IMR-90 (cell line): ENCODE results near the gene DUS1L. TPM values are rescaled to one million over a fixed set of nuclear protein-coding genes. Genes with fewer than 3 reads are reported as not detected.

Experiments used
- ATAC-seq: fragments of 200-7000 bp; cut with Tn5 transposase; 2 replicates; pipeline ENCODE4 v1.9.1; 2020; ENCODE audit warnings: low read depth, mild to moderate bottlenecking, moderate library complexity
- BruUV-seq: library from RNA; stranded (reverse); fragments of 400-500 nt; replicated peaks from 2 replicates; lab custom pipeline; 2021; lab: Mats Ljungman, UMichigan
- CTCF ChIA-PET: fragments of 300-600 bp; formaldehyde crosslinking; extraction: SDS; loops from one replicate; lab custom pipeline; 2021; ENCODE audit warnings: antibody characterized with exemption; lab: Yijun Ruan, JAX
- POLR2A ChIA-PET: fragments of 300-600 bp; sonication (Branson Sonifier 250); formaldehyde crosslinking; loops from one replicate; lab custom pipeline; 2022; ENCODE audit warnings: antibody characterized with exemption; ENCODE audit not compliant: unreplicated experiment; lab: Charles Lee
- DNase-seq: peaks from one replicate; pipeline ENCODE4 v3.0.0; 2013
- H2AFZ ChIP-seq: replicated peaks from 2 replicates; pipeline ENCODE3; 2013; ENCODE audit warnings: low read length, mild to moderate bottlenecking; ENCODE audit not compliant: poor library complexity
- H2AK5ac ChIP-seq: 2 replicates; pipeline ENCODE4 v1.6.1; 2013; ENCODE audit warnings: low read depth, low read length, inconsistent platforms
- H2AK9ac ChIP-seq: replicated peaks from 2 replicates; pipeline ENCODE3; 2013; ENCODE audit warnings: mild to moderate bottlenecking, low read depth, low read length, moderate library complexity; ENCODE audit not compliant: poor library complexity
- H2BK120ac ChIP-seq: 2 replicates; pipeline ENCODE4 v1.6.1; 2013; ENCODE audit warnings: low read depth, low read length, inconsistent platforms
- H2BK15ac ChIP-seq: 3 replicates; pipeline ENCODE4 v1.6.1; 2013; ENCODE audit warnings: low read depth, low read length, inconsistent platforms
- H2BK20ac ChIP-seq: 2 replicates; pipeline ENCODE4 v1.6.1; 2013; ENCODE audit warnings: low read depth, mild to moderate bottlenecking, inconsistent platforms, low read length, moderate library complexity
- H2BK5ac ChIP-seq: 2 replicates; pipeline ENCODE4 v1.6.1; 2013; ENCODE audit warnings: mild to moderate bottlenecking, low read depth, low read length, inconsistent platforms; ENCODE audit not compliant: poor library complexity, severe bottlenecking
- H3K14ac ChIP-seq: replicated peaks from 2 replicates; pipeline ENCODE4 v1.6.1; 2013; ENCODE audit warnings: low read depth, low read length, inconsistent platforms
- H3K18ac ChIP-seq: 2 replicates; pipeline ENCODE4 v1.6.1; 2013; ENCODE audit warnings: low read depth, low read length, control low read depth
- H3K23ac ChIP-seq: 2 replicates; pipeline ENCODE4 v1.6.1; 2013; ENCODE audit warnings: low read depth, low read length, inconsistent platforms
- H3K27ac ChIP-seq: 2 replicates; pipeline ENCODE4 v1.5.1; 2013; ENCODE audit warnings: mild to moderate bottlenecking, control low read depth, low read length; ENCODE audit not compliant: insufficient read depth
- H3K27me3 ChIP-seq: 2 replicates; pipeline ENCODE4 v1.6.1; 2013; ENCODE audit warnings: low read length; ENCODE audit not compliant: control insufficient read depth, insufficient read depth
- H3K36me3 ChIP-seq: 2 replicates; pipeline ENCODE4 v1.6.1; 2013; ENCODE audit warnings: low read length, mixed read lengths; ENCODE audit not compliant: control insufficient read depth, insufficient read depth
- H3K4ac ChIP-seq: 2 replicates; pipeline ENCODE4 v1.6.1; 2013; ENCODE audit warnings: low read depth, low read length, inconsistent platforms
- H3K4me1 ChIP-seq: 2 replicates; pipeline ENCODE4 v1.6.1; 2013; ENCODE audit warnings: low read length, mixed read lengths; ENCODE audit not compliant: control insufficient read depth, insufficient read depth
- H3K4me2 ChIP-seq: 2 replicates; pipeline ENCODE4 v1.6.1; 2013; ENCODE audit warnings: low read depth, mild to moderate bottlenecking, control low read depth, low read length, moderate library complexity
- H3K4me3 ChIP-seq: 2 replicates; pipeline ENCODE4 v1.5.1; 2013; ENCODE audit warnings: low read depth, mild to moderate bottlenecking, control low read depth, low read length, moderate library complexity; ENCODE audit not compliant: insufficient read depth
- H3K56ac ChIP-seq: 2 replicates; pipeline ENCODE4 v1.6.1; 2013; ENCODE audit warnings: low read length, inconsistent platforms; ENCODE audit not compliant: insufficient read depth; ENCODE audit errors: extremely low read depth
- H3K79me1 ChIP-seq, 2 experiments: 2 replicates each; pipeline ENCODE4 v1.6.1; 2013; ENCODE audit warnings: low read length in 2 of 2, inconsistent platforms in 1 of 2, low read depth in 1 of 2
- H3K9ac ChIP-seq: 2 replicates; pipeline ENCODE4 v1.6.1; 2013; ENCODE audit warnings: low read depth, low read length, control low read depth
- H3K9me1 ChIP-seq: 2 replicates; pipeline ENCODE4 v1.6.1; 2013; ENCODE audit warnings: low read length, inconsistent platforms; ENCODE audit not compliant: insufficient read depth
- H3K9me3 ChIP-seq: 2 replicates; pipeline ENCODE4 v1.6.1; 2013; ENCODE audit warnings: low read length; ENCODE audit not compliant: control insufficient read depth, insufficient read depth
- H4K20me1 ChIP-seq: 2 replicates; pipeline ENCODE4 v1.6.1; 2013; ENCODE audit warnings: low read length, inconsistent platforms; ENCODE audit not compliant: insufficient read depth
- H4K5ac ChIP-seq: 2 replicates; pipeline ENCODE4 v1.6.1; 2013; ENCODE audit warnings: mild to moderate bottlenecking, low read depth, low read length, control low read depth
- H4K8ac ChIP-seq, 2 experiments: 2 replicates each; pipeline ENCODE4 v1.6.1; 2013; ENCODE audit warnings: low read depth in 2 of 2, low read length in 2 of 2, control low read depth in 1 of 2, inconsistent platforms in 1 of 2
- H4K91ac ChIP-seq: 2 replicates; pipeline ENCODE4 v1.6.1; 2013; ENCODE audit warnings: low read depth, low read length, inconsistent platforms; ENCODE audit not compliant: insufficient read depth
- BHLHE40 ChIP-seq: fragments of 150-350 bp; IDR thresholded peaks from 2 replicates; pipeline ENCODE4 v1.6.1; 2016; ENCODE audit warnings: mild to moderate bottlenecking, low read depth, low read length
- CHD1 ChIP-seq: IDR thresholded peaks from 2 replicates; pipeline ENCODE4 v1.6.1; 2012; ENCODE audit warnings: low read depth, low read length, improper control_type of control experiment
- FOS ChIP-seq: fragments of 150-350 bp; IDR thresholded peaks from 2 replicates; pipeline ENCODE4 v1.6.1; 2016; ENCODE audit warnings: low read depth, low read length
- MAFK ChIP-seq: IDR thresholded peaks from 2 replicates; pipeline ENCODE4 v1.6.1; 2012; ENCODE audit warnings: low read depth, low read length, improper control_type of control experiment
- NFE2L2 ChIP-seq: fragments of 150-350 bp; IDR thresholded peaks from 2 replicates; pipeline ENCODE4 v1.6.1; 2016; ENCODE audit warnings: low read depth, mild to moderate bottlenecking, low read length
- POLR2A ChIP-seq: IDR thresholded peaks from 2 replicates; pipeline ENCODE4 v1.6.1; 2012; ENCODE audit warnings: mild to moderate bottlenecking, low read depth, low read length
- RAD21 ChIP-seq: IDR thresholded peaks from 2 replicates; pipeline ENCODE4 v1.6.1; 2012; ENCODE audit warnings: low read length, improper control_type of control experiment
- RFX5 ChIP-seq: IDR thresholded peaks from 2 replicates; pipeline ENCODE4 v1.8.0; 2012; ENCODE audit warnings: low read depth, mild to moderate bottlenecking, low read length, moderate library complexity
- WGBS, 2 experiments: methylation state at CpG; one replicate each; pipeline versions ENCODE4 v1.1.5 to v1.1.7; 2013; ENCODE audit warnings: missing lambda C conversion rate in 2 of 2; ENCODE audit not compliant: insufficient read length in 1 of 2; ENCODE audit errors: extremely low coverage in 2 of 2; 5-methylcytosine and 5-hydroxymethylcytosine counted together
- dilution Hi-C: fragments of 300-500 bp; cut with HindIII; formaldehyde crosslinking; loops from one replicate; pipeline ENCODE4 v1.14.3; 2018; ENCODE audit warnings: low sequenced_read_pairs; ENCODE audit not compliant: unreplicated experiment
- in situ Hi-C: fragments of 300-500 bp; cut with MboI; formaldehyde crosslinking; loops from 3 replicates; pipeline ENCODE4 v1.14.3; 2019; ENCODE audit warnings: low sequenced_read_pairs, inconsistent platforms, mixed read lengths
- intact Hi-C: fragments of 100-400 bp; cut with micrococcal nuclease; formaldehyde crosslinking; loops from 2 replicates; pipeline ENCODE4 v1.10.0; 2022
- polyA plus RNA-seq, 3 experiments: library from polyadenylated mRNA; depleted of rRNA; stranded (reverse); fragments of >200 nt; gene quantifications; 2 replicates each; pipeline ENCODE4 v1.2.3, GENCODE V29; 2012; ENCODE audit warnings: low replicate concordance in 1 of 3
- total RNA-seq: library from RNA; depleted of rRNA; stranded (reverse); fragments of >200 nt; gene quantifications from 2 replicates; pipeline ENCODE4 v1.2.3, GENCODE V29; 2012

The DUS1L gene
- total and polyA plus RNA-seq, 2 of the 4 experiments (the other 2 are of a cell fraction): 29.0 to 76.9 TPM

DNA sequence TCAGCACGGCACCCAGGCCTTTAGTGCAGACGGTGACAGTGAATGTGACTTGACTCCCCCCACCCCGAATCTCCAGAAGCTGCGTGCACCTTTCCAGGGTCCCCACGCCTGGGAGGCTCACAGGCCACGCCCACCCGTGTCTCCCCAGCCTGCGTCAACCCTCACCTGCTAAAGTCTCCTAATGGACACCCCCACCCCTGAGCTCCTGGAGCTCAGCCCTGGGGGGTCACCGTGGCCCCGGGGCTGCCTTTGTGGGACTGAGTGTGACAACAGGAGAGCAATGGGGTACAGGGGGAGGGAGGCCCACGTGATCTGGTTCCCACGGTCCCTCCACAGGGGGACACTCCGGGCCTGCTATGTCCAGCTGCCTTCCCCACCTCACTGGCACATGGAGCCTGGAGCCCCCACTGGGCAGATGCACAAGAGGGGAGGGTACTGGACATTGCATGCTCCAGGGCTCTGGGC lies 39.8 kb upstream of the DUS1L start:
- H2BK120ac ChIP-seq: no peak overlapping the region
- H3K4me2 ChIP-seq: no peak overlapping the region
- peaks cover 0 to 3% of the 10 kb centered on the region in 2 experiments; a peak in 2 of 4 replicates for H3K79me1 ChIP-seq
- in situ Hi-C loops (no loop called here), dilution Hi-C loops (no loop called here), intact Hi-C loops (no loop called here)
- ChIA-PET POLR2A (no interaction called here), CTCF (no interaction called here)
- H3K14ac ChIP-seq: no peak overlapping the region
- no peaks in the 10 kb centered on the region for H4K20me1 ChIP-seq
- no peak overlapping the region for H4K8ac ChIP-seq
- H3K9me1 ChIP-seq: 0 out of 2 replicates have a peak, but pooled peaks cover 4% of the 10 kb centered on the region
- no peak overlapping the region for H2BK20ac ChIP-seq
- H3K4ac ChIP-seq: no peak overlapping the region
- H2AK9ac ChIP-seq: peak overlapping the region; percentile 7
- no peak overlapping the region for H3K9ac ChIP-seq
- H2AFZ ChIP-seq: no peak overlapping the region
- no peak overlapping the region for H3K23ac ChIP-seq
- DNase-seq (no peak), ATAC-seq (no peak)
- H3K27ac ChIP-seq: no peak overlapping the region
- peaks cover 1% of the 10 kb centered on the region; the same call in 1 of the 2 replicates for H3K36me3 ChIP-seq
- TF ChIP-seq NFE2L2 (no peak), MAFK (no peak), RFX5 (no peak), POLR2A (no peak), FOS (no peak), RAD21 (no peak), CHD1 (no peak), BHLHE40 (no peak)
- no peaks in the 10 kb centered on the region for H3K27me3 ChIP-seq
- H2BK15ac ChIP-seq: no peak overlapping the region
- H2AK5ac ChIP-seq: no peak overlapping the region
- H2BK5ac ChIP-seq: no peak overlapping the region
- 77% methylated on average over 3 of the region's 13 CpGs; no CpG with 5 or more reads in 1 of the 2 experiments for WGBS, 2 experiments
- no peak overlapping the region for H4K91ac ChIP-seq
- H3K18ac ChIP-seq: no peak overlapping the region
- no peak overlapping the region; the same call in 1 of the 2 replicates for H4K5ac ChIP-seq
- no peak overlapping the region for H3K56ac ChIP-seq
- no peaks in the 10 kb centered on the region for H3K9me3 ChIP-seq
- BruUV-seq: no TSS peak
- peaks cover 12% of the 10 kb centered on the region for H3K4me1 ChIP-seq
- no peak overlapping the region for H3K4me3 ChIP-seq
